ENCODE data around the gene AEBP1. TPM values are rescaled to one million over a fixed set of nuclear protein-coding genes. Genes with fewer than 3 reads are reported as not detected.

AEBP1 gene
- total RNA-seq, 2 experiments from 2014 or later, result 35.0 to 64.2 TPM

DNA sequence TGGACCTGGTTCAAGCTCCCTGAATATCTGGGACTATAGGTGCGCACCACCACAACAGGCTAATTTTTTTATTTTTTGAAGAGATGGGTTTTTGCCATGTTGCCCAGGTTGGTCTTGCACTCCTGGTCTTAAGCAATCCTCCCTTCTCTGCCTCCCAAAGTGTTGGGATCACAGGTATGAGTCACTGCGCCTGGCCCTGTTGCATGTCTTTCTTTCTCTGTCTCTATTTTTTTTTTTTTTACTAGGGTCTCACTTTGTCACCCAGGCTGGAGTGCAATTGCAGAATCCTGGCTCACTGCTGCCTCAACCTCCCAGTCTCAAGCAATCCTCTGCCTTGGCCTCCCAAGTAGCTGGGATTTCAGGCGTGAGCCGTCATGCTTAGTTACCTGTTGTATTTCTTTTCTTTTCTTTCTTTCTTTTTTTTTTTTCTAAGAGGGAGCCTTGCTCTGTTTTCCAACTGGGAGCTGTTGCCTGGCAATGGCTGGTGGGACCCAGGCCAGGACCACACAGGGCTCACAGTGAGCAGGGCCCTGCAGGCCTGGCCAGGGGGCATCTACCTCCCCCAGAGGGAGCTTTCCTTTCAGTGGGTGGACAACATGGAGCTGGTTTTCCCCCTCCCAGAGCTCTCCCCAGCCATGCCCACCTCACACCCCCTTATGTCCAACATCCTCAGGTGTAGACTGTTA, 30.9 kb downstream of the AEBP1 start:
- ChIA-PET POLR2A (interaction anchor here (1.5 kb wide), 1 partner anchor 21 kb away, joined by 3 read pairs; no protein-coding TSS in a partner anchor), CTCF (ENCODE audit: unreplicated experiment) (interaction anchor here (0.6 kb wide), 1 partner anchor 12 kb away, joined by 3 read pairs; no protein-coding TSS in a partner anchor)
- H3K36me3 ChIP-seq (ENCODE audit: insufficient read depth, low read length), result no peaks in the 10 kb centered on the region
- H3K4me2 ChIP-seq (ENCODE audit: low read length), result no peak overlapping the region
- DNase-seq (ENCODE audit: low spot score), result no peak
- no peaks in the 10 kb centered on the region for H4K20me1 ChIP-seq (ENCODE audit: insufficient read depth, low read length)
- TF ChIP-seq EZH2phosphoT487 (IDR thresholded peaks at IDR 0.05; ENCODE audit: borderline replicate concordance, low read depth, low read length), result no peak
- TF ChIP-seq, protein P1, sequence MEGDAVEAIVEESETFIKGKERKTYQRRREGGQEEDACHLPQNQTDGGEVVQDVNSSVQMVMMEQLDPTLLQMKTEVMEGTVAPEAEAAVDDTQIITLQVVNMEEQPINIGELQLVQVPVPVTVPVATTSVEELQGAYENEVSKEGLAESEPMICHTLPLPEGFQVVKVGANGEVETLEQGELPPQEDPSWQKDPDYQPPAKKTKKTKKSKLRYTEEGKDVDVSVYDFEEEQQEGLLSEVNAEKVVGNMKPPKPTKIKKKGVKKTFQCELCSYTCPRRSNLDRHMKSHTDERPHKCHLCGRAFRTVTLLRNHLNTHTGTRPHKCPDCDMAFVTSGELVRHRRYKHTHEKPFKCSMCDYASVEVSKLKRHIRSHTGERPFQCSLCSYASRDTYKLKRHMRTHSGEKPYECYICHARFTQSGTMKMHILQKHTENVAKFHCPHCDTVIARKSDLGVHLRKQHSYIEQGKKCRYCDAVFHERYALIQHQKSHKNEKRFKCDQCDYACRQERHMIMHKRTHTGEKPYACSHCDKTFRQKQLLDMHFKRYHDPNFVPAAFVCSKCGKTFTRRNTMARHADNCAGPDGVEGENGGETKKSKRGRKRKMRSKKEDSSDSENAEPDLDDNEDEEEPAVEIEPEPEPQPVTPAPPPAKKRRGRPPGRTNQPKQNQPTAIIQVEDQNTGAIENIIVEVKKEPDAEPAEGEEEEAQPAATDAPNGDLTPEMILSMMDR (conservative IDR thresholded peaks at IDR 0.05; ENCODE audit: low read length), result no peak
- H3K9me3 ChIP-seq (ENCODE audit: low read length), result no peaks in the 10 kb centered on the region
- no peak overlapping the region for H2AFZ ChIP-seq (ENCODE audit: low read length)
- no peak overlapping the region for H3K27ac ChIP-seq (ENCODE audit: low read depth, low read length, poor library complexity, severe bottlenecking)
- no peaks in the 10 kb centered on the region for H3K79me2 ChIP-seq (ENCODE audit: insufficient read depth, low read depth, low read length)
- H3K9me2 ChIP-seq (ENCODE audit: insufficient read depth, low read length), result no peaks in the 10 kb centered on the region
- intact Hi-C loops (cut with micrococcal nuclease; ENCODE audit: unreplicated experiment), result no loop called here
- no peak overlapping the region for H3K4me3 ChIP-seq (ENCODE audit: low read depth, low read length, poor library complexity, severe bottlenecking)
- H3K4me1 ChIP-seq (ENCODE audit: insufficient read depth, low read length, poor library complexity, severe bottlenecking), result peaks cover 9% of the 10 kb centered on the region
- BruUV-seq (replicated peaks), result no TSS peak

DNA sequence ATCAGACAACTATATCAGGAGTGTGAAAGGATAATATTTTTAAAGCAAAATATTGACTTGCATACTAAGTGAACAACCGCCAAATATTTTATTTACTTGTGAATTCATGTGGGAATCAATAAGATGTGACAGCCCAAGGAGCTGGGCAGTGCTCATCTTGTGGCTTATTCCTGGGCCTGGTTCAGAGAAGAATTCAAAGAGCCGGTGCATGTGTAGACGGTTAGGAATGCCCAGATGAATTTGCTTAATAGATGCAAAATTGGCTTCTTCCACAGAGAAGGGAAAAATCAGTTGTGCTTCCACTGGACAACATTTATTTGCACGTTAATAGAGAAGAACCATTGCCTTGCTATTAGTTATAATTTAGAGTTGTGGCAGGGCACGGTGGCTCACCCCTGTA, 32.6 kb downstream of the AEBP1 start:
- H3K9me3 ChIP-seq (ENCODE audit: low read length), result no peaks in the 10 kb centered on the region
- no peak overlapping the region for H3K4me3 ChIP-seq (ENCODE audit: low read depth, low read length, poor library complexity, severe bottlenecking)
- H3K36me3 ChIP-seq (ENCODE audit: insufficient read depth, low read length), result no peaks in the 10 kb centered on the region
- no peaks in the 10 kb centered on the region for H3K4me1 ChIP-seq (ENCODE audit: insufficient read depth, low read length, poor library complexity, severe bottlenecking)
- intact Hi-C loops (cut with micrococcal nuclease; ENCODE audit: unreplicated experiment), result no loop called here
- no peak overlapping the region for H2AFZ ChIP-seq (ENCODE audit: low read length)
- H3K79me2 ChIP-seq (ENCODE audit: insufficient read depth, low read depth, low read length), result no peaks in the 10 kb centered on the region
- no peak for DNase-seq (ENCODE audit: low spot score)
- no TSS peak for BruUV-seq (replicated peaks)
- no peak overlapping the region for H3K27ac ChIP-seq (ENCODE audit: low read depth, low read length, poor library complexity, severe bottlenecking)
- ChIA-PET POLR2A (interaction anchor here (0.6 kb wide), 1 partner anchor 55 kb away, joined by 4 read pairs; no protein-coding TSS in a partner anchor), CTCF (ENCODE audit: unreplicated experiment) (no interaction called here)
- H4K20me1 ChIP-seq (ENCODE audit: insufficient read depth, low read length), result no peaks in the 10 kb centered on the region
- TF ChIP-seq, protein P1 (conservative IDR thresholded peaks at IDR 0.05; ENCODE audit: low read length), result no peak
- no peak for TF ChIP-seq EZH2phosphoT487 (IDR thresholded peaks at IDR 0.05; ENCODE audit: borderline replicate concordance, low read depth, low read length)
- no peaks in the 10 kb centered on the region for H3K9me2 ChIP-seq (ENCODE audit: insufficient read depth, low read length)
- no peak overlapping the region for H3K4me2 ChIP-seq (ENCODE audit: low read length)

DNA sequence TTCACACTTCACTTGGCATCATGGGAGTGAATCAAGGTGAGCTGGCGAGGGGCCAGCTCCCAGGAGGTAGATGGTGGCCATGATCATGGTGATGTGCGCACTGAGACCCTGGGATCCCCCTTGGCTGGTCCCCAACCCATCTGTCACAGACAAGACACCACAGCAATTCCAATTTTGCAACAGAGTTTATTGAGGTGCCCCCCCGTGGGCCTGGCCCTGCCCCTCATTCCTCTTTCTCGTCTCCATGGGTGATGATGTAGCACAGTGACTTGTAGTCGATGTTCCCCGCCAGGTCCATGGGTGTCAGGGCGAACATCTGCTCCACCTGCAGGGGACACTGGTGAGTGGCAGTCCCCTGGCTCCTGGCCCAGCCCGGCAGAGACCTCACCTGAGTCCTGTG, 34.6 kb downstream of the AEBP1 start:
- Histone ChIP-seq H3K9me3 (ENCODE audit: low read length) (no peaks in the 10 kb centered on the region), H3K9me2 (ENCODE audit: insufficient read depth, low read length) (no peaks in the 10 kb centered on the region), H3K36me3 (ENCODE audit: insufficient read depth, low read length) (no peaks in the 10 kb centered on the region), H3K4me3 (ENCODE audit: low read depth, low read length, poor library complexity, severe bottlenecking) (no peak overlapping the region), H3K4me1 (ENCODE audit: insufficient read depth, low read length, poor library complexity, severe bottlenecking) (no peaks in the 10 kb centered on the region), H4K20me1 (ENCODE audit: insufficient read depth, low read length) (no peaks in the 10 kb centered on the region), H3K27ac (ENCODE audit: low read depth, low read length, poor library complexity, severe bottlenecking) (no peak overlapping the region), H3K79me2 (ENCODE audit: insufficient read depth, low read depth, low read length) (no peaks in the 10 kb centered on the region), H2AFZ (ENCODE audit: low read length) (no peak overlapping the region), H3K4me2 (ENCODE audit: low read length) (no peak overlapping the region)
- intact Hi-C loops (cut with micrococcal nuclease; ENCODE audit: unreplicated experiment), result no loop called here
- POLR2A ChIA-PET, result interaction anchor here (1.8 kb wide), 1 partner anchor 11 kb away, joined by 5 read pairs; no protein-coding TSS in a partner anchor
- CTCF ChIA-PET (ENCODE audit: unreplicated experiment), result no interaction called here
- TF ChIP-seq, protein P1 (conservative IDR thresholded peaks at IDR 0.05; ENCODE audit: low read length), result no peak
- no peak for TF ChIP-seq EZH2phosphoT487 (IDR thresholded peaks at IDR 0.05; ENCODE audit: borderline replicate concordance, low read depth, low read length)
- BruUV-seq (replicated peaks), result no TSS peak
- DNase-seq (ENCODE audit: low spot score), result no peak

Data from OCI-LY7 (cell line).